SU-DHL-6 (cell line): ENCODE data around the gene EME1.

Experiments
- CTCF ChIP-seq: fragments of 200-600 bp; sonication (generic); IDR thresholded peaks from one replicate; pipeline ENCODE4 v1.5.1; 2017; ENCODE audit warnings: antibody characterized with exemption, mild to moderate bottlenecking, low read length, moderate library complexity; ENCODE audit not compliant: insufficient read depth, poor library complexity, severe bottlenecking
- EZH2phosphoT487 ChIP-seq: fragments of 200-600 bp; sonication (generic), shearing (Covaris generic); conservative IDR thresholded peaks from 2 replicates; pipeline ENCODE4 v1.6.1; 2018; ENCODE audit warnings: mild to moderate bottlenecking, antibody characterized with exemption, low read length, moderate library complexity, mixed read lengths

- TF ChIP-seq CTCF (peak; percentile 45), EZH2phosphoT487 (no peak)
These were observed 54.1 kb downstream of the EME1 start for GRCh38 chr17:50426814-50427787.
